NB4 (cell line): ENCODE results near the gene SLC7A6.
A peak's percentile ranks its signal among the peaks of the same experiment; 100 is the strongest.

ENCODE experiments used
- POLR2A ChIP-seq: IDR thresholded peaks from 2 replicates; pipeline ENCODE4 v1.6.1; 2011; ENCODE audit warnings: mild to moderate bottlenecking; ENCODE audit not compliant: insufficient read length; ENCODE audit errors: extremely low read depth
- TF ChIP-seq, protein P1 (sequence below): IDR thresholded peaks from one replicate; pipeline ENCODE4 v1.5.1; 2012; ENCODE audit warnings: low read depth, low read length

DNA sequence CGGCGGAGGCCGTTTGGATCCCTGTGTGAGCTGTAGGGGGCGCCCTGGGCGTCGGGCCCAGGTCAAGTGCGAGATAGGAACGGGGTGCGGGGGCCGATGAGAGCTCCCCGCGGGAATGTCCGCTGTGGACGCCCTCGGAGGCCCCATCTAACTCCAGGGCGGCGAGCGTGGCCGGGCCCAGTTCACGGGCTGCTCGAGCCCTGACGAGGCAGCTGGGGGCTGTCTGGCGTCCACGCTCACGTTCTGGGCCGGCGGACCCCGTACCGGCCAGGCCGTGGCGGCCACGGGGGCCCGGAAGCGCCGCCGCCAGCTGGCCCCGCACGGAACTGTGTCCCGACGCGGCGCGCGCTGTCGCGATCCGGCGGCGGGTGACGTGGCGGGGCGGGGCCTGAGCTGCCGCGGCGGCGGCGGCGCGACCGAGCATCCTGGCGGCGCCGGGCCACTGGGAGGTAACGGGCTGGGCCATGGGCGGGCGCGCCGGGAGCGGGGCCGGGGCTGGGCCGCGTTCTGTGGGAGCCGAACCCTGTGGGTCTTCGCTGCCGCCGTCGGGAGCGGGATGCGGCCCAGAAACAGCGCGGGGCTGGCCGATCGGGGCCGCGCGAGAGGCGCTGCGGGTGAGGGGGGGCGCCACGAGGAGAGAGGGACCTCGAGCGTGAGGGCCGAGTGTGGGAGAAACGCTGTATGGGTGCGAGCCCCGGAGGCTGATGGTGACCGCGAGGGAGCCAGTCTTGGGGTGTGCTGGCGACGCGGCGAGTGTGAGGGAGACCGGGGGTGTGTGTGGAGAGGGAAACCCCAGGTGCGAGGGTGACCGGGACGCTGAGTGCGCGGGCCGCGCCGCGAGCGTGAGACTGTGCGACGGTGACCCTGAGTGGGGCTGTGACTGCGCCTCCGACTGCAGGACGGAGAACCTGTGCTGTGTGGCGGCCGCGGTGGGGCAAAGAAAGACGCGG lies at the start of gene SLC7A6:
- TF ChIP-seq POLR2A, result peak; percentile 55
- TF ChIP-seq, protein P1, sequence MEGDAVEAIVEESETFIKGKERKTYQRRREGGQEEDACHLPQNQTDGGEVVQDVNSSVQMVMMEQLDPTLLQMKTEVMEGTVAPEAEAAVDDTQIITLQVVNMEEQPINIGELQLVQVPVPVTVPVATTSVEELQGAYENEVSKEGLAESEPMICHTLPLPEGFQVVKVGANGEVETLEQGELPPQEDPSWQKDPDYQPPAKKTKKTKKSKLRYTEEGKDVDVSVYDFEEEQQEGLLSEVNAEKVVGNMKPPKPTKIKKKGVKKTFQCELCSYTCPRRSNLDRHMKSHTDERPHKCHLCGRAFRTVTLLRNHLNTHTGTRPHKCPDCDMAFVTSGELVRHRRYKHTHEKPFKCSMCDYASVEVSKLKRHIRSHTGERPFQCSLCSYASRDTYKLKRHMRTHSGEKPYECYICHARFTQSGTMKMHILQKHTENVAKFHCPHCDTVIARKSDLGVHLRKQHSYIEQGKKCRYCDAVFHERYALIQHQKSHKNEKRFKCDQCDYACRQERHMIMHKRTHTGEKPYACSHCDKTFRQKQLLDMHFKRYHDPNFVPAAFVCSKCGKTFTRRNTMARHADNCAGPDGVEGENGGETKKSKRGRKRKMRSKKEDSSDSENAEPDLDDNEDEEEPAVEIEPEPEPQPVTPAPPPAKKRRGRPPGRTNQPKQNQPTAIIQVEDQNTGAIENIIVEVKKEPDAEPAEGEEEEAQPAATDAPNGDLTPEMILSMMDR, result peak; percentile 72
